ENCODE measurements around the gene MAP3K5.

DNA sequence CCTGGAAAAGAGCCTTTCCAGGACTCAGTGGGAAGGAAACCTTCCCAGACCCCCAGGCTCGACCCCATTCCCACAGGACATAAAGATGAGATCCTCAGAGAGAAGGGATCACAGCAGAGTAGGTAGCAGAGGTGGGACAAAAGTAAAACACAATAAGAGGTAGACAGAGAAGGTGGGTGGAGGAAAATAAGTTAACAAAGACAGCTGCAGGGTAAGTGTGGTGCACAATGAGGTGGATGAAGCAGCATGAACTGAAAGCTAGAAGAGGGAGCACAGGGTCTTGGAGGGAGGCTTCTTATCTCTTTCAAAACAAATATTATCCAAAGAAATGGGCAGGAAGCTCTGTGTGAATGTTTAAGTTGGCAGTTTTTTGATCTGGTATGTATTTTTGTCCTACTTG, 228.1 kb downstream of the MAP3K5 start:
- no peak for TF ChIP-seq CTCF (IDR thresholded peaks at IDR 0.05)
- no peak for TF ChIP-seq POLR2A (IDR thresholded peaks at IDR 0.05)
- TF ChIP-seq POLR2AphosphoS5 (IDR thresholded peaks at IDR 0.05), result no peak
- no peak for TF ChIP-seq EP300 (IDR thresholded peaks at IDR 0.05)

All from suprapubic skin (tissue), 4 donors.